PC-3 (cell line): ENCODE results near the gene SHBG. TPM values are rescaled to one million over a fixed set of nuclear protein-coding genes. Genes with fewer than 3 reads are reported as not detected.

Experiments used
- ATAC-seq: fragments of 200-7000 bp; cut with Tn5 transposase; 2 replicates; pipeline ENCODE4 v1.9.1; 2020; ENCODE audit warnings: mild to moderate bottlenecking, moderate library complexity
- BruUV-seq: library from RNA; stranded (reverse); fragments of 400-500 nt; replicated peaks from 2 replicates; lab custom pipeline; 2021; lab: Mats Ljungman, UMichigan
- CTCF ChIA-PET: fragments of 300-600 bp; sonication (Branson Sonifier 250); formaldehyde crosslinking; loops from one replicate; lab custom pipeline; 2022; ENCODE audit warnings: antibody characterized with exemption; lab: Charles Lee
- POLR2A ChIA-PET: fragments of 300-600 bp; sonication (Branson Sonifier 250); formaldehyde crosslinking; loops from one replicate; lab custom pipeline; 2022; ENCODE audit warnings: antibody characterized with exemption; ENCODE audit not compliant: unreplicated experiment; lab: Charles Lee
- DNase-seq: peaks from one replicate; pipeline ENCODE4 v3.0.0-alpha.2; 2015
- H2AFZ ChIP-seq: fragments of 300-600 bp; sonication (generic); 2 replicates; pipeline ENCODE4 v1.6.0; 2016; ENCODE audit warnings: antibody characterized with exemption, low read length
- H3F3A ChIP-seq: fragments of 300-600 bp; sonication (generic); one replicate; pipeline ENCODE4 v1.6.0; 2017; ENCODE audit warnings: antibody characterized with exemption, low read length, control low read depth, mild to moderate bottlenecking; ENCODE audit not compliant: unreplicated experiment
- H3K27ac ChIP-seq: fragments of 300-600 bp; sonication (generic); 2 replicates; pipeline ENCODE4 v1.5.1; 2016; ENCODE audit warnings: mild to moderate bottlenecking, low read length
- H3K27me3 ChIP-seq: fragments of 300-600 bp; sonication (generic); 2 replicates; pipeline ENCODE4 v1.6.1; 2016; ENCODE audit warnings: low read length, mixed read lengths
- H3K36me3 ChIP-seq: fragments of 300-600 bp; sonication (generic); 2 replicates; pipeline ENCODE4 v1.6.1; 2016; ENCODE audit warnings: low read depth, mixed run types, low read length, mixed read lengths
- H3K4me1 ChIP-seq: fragments of 300-600 bp; sonication (generic); 2 replicates; pipeline ENCODE4 v1.5.1; 2016; ENCODE audit warnings: low read length; ENCODE audit not compliant: insufficient read depth
- H3K4me2 ChIP-seq: fragments of 300-600 bp; sonication (generic); 2 replicates; pipeline ENCODE4 v1.6.0; 2016; ENCODE audit warnings: low read length
- H3K4me3 ChIP-seq: fragments of 300-600 bp; sonication (generic); 2 replicates; pipeline ENCODE4 v1.5.1; 2016; ENCODE audit warnings: mild to moderate bottlenecking, low read length, mixed read lengths
- H3K79me2 ChIP-seq: fragments of 300-600 bp; sonication (generic); 2 replicates; pipeline ENCODE4 v1.6.1; 2017; ENCODE audit warnings: low read length, mixed read lengths
- H3K9ac ChIP-seq: fragments of 300-600 bp; sonication (generic); 2 replicates; pipeline ENCODE4 v1.6.0; 2016; ENCODE audit warnings: mild to moderate bottlenecking, low read length
- H3K9me2 ChIP-seq: fragments of 300-600 bp; sonication (generic); replicated peaks from 2 replicates; pipeline ENCODE4 v1.6.1; 2016; ENCODE audit warnings: mixed run types, low read length, mixed read lengths
- H3K9me3 ChIP-seq: fragments of 300-600 bp; sonication (generic); 2 replicates; pipeline ENCODE4 v1.6.1; 2016; ENCODE audit warnings: low read length, mixed read lengths
- H4K20me1 ChIP-seq: fragments of 300-600 bp; sonication (generic); 2 replicates; pipeline ENCODE4 v1.6.1; 2016; ENCODE audit warnings: low read length, mixed read lengths
- CTCF ChIP-seq: fragments of 300-600 bp; sonication (generic); conservative IDR thresholded peaks from 2 replicates; pipeline ENCODE4 v1.5.1; 2017; ENCODE audit warnings: antibody characterized with exemption, low read depth, mild to moderate bottlenecking, low read length
- EZH2 ChIP-seq: fragments of 300-600 bp; sonication (generic); IDR thresholded peaks from one replicate; pipeline ENCODE4 v1.6.1; 2017; ENCODE audit warnings: antibody characterized with exemption, mild to moderate bottlenecking, low read length; ENCODE audit not compliant: unreplicated experiment
- EZH2phosphoT487 ChIP-seq: fragments of 300-600 bp; sonication (generic); IDR thresholded peaks from 2 replicates; pipeline ENCODE4 v1.6.1; 2018; ENCODE audit warnings: mild to moderate bottlenecking, antibody characterized with exemption, low read length, borderline replicate concordance
- intact Hi-C: fragments of 100-400 bp; cut with micrococcal nuclease; formaldehyde crosslinking; loops from 2 replicates; pipeline ENCODE4 v1.9.0; 2023
- total RNA-seq: library from RNA; depleted of rRNA; stranded (reverse); fragments of >200 nt; gene quantifications from 2 replicates; pipeline ENCODE4 v1.2.3, GENCODE V29; 2014

The SHBG gene
- total RNA-seq, 1 experiment from 2014 or later, result not detected

GRCh38 chr17:7615265-7615747 is 14.6 kb upstream of the SHBG start:
- Histone ChIP-seq H3K4me2 (peak overlapping the region; percentile 74), H4K20me1 (peaks cover 8% of the 10 kb centered on the region; the same call in 1 of the 2 replicates), H3K27ac (peak overlapping the region; percentile 29; the same call in 1 of the 2 replicates), H3K79me2 (peaks cover 41% of the 10 kb centered on the region), H3F3A (no peaks in the 10 kb centered on the region), H3K36me3 (no peaks in the 10 kb centered on the region), H3K9me2 (no peaks in the 10 kb centered on the region), H3K27me3 (no peaks in the 10 kb centered on the region), H2AFZ (peak overlapping the region; percentile 87), H3K4me3 (peak overlapping the region; percentile 64), H3K9ac (peak overlapping the region; percentile 49), H3K4me1 (peaks cover 19% of the 10 kb centered on the region), H3K9me3 (no peaks in the 10 kb centered on the region)
- intact Hi-C loops, result no loop called here
- no peak for TF ChIP-seq EZH2
- no peak for TF ChIP-seq EZH2phosphoT487
- TF ChIP-seq CTCF, result no peak
- ChIA-PET CTCF (interaction anchor here (0.5 to 0.6 kb wide), 2 partner anchors 17 to 36 kb away, joined by 5 to 6 read pairs; no protein-coding TSS in a partner anchor), POLR2A (interaction anchor here (0.6 to 1.0 kb wide), 6 partner anchors 11 to 558 kb away, joined by 4 to 11 read pairs (median 4); partner anchors contain the start of genes MPDU1 and SAT2)
- ATAC-seq (no peak), DNase-seq (no peak)
- TSS peak; percentile 91 for BruUV-seq

- intact Hi-C loops, result no loop called here
Measured at GRCh38 chr17:7618608-7619007, 11.3 kb upstream of the SHBG start.

More at GRCh38 chr17:7618608-7619007, 11.3 kb upstream of the SHBG start:
- Histone ChIP-seq H3K79me2 (peaks cover 8% of the 10 kb centered on the region), H3K4me2 (no peak overlapping the region), H3K4me3 (no peak overlapping the region), H3K9me3 (no peaks in the 10 kb centered on the region), H3K9me2 (no peaks in the 10 kb centered on the region), H3K27ac (no peak overlapping the region), H3F3A (no peaks in the 10 kb centered on the region), H2AFZ (no peak overlapping the region), H3K9ac (no peak overlapping the region), H3K27me3 (no peaks in the 10 kb centered on the region), H3K36me3 (no peaks in the 10 kb centered on the region), H3K4me1 (no peaks in the 10 kb centered on the region; the same call in 1 of the 2 replicates), H4K20me1 (no peaks in the 10 kb centered on the region)
- DNase-seq (no peak), ATAC-seq (no peak)
- no TSS peak for BruUV-seq
- TF ChIP-seq CTCF (no peak), EZH2 (no peak), EZH2phosphoT487 (no peak)
- ChIA-PET POLR2A (no interaction called here), CTCF (no interaction called here)
